Left cardiac atrium (tissue), 4 donors: Measurements from ENCODE around the gene SMIM13. TPM values are rescaled to one million over a fixed set of nuclear protein-coding genes. Genes with fewer than 3 reads are reported as not detected.
A peak's percentile ranks its signal among the peaks of the same experiment; 100 is the strongest.

Source experiments
- ATAC-seq, 2 donors: fragments of 200-7000 bp; cut with Tn5 transposase; one replicate each; pipeline ENCODE4 v1.9.1; 2020; ENCODE audit warnings: mild to moderate bottlenecking in 2 of 2, moderate library complexity in 2 of 2
- DNase-seq: peaks from one replicate; pipeline ENCODE4 v3.0.0-alpha.2; 2020
- intact Hi-C, 2 donors: fragments of 100-400 bp; cut with DNase I; formaldehyde crosslinking; loops; one replicate each; pipeline versions ENCODE4 v1.14.1 to v1.15.1; 2022 to 2023
- total RNA-seq, 2 donors: library from RNA; stranded (reverse); fragmentation: NEBNext Ultra II Directional; extraction: Animal tissue kit (Norgen Biotek cat#: 25700); gene quantifications; one replicate each; pipeline ENCODE4 v1.2.1, GENCODE V29; 2021
- donor health status: DM: no; HTN: yes; CAD: no.
- donor health status: DM: no; HTN: yes; CAD: no; lungs with severe emphysema.
- donor health status: DM: yes; HTN: yes; CAD: no.
- donor health status: Dilated cardiomyopathy.

Gene SMIM13
- total RNA-seq, 2 donors from 2014 or later: 10.9 to 11.3 TPM

DNA sequence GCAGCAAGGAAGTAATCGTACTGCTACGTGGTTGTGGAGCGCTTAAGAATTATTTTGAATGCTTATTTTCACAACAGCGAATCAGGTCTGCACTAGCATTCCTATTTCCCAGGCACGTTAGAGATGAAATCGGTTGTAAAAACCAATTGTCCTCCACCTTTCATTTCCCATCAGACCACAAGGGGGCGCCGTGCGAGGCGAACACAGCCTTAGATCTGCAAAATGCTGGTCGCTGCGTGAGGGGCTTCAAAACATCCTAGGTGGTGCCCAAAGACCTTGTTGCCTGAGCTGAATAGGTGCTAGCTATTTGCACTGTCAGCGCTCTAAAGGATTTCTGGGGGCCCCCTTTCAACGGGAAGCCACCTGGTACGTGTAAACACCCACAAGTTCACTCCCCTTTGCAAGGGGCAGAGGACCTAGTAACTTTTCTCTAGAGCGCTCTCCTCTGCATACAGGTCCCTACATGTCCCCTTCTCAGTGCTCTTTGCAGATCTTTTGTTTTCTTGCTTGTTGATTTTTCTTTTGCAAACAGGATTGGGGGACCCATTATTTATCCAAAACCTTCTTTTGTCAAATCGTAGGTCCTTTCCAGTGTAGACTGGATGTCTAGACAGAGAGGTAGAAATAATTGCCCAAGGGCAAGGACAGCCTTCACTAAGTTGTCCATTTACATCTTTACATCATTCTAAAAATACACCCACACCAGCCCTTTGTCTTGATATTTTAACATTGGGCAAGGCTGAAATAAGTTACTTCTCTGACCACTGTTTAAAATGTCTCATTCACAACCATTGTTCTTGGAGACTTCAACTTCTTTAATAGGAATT, 79.1 kb downstream of the SMIM13 start:
- DNase-seq (peak; percentile 76), ATAC-seq (peak; percentile 65 to 67)
- intact Hi-C loops: loop anchor here (5.0 to 10.0 kb wide), 2 partner anchors 60 to 322 kb away; partner anchors contain the start of gene NEDD9 (in 1 of the 2)

- intact Hi-C loops: loop anchor here (5.0 to 10.0 kb wide), 2 partner anchors 58 to 321 kb away; partner anchors contain the start of gene NEDD9 (in 1 of the 2)
- no peak for DNase-seq
Observed at GRCh38 chr6:11174242-11174611, 80.6 kb downstream of the SMIM13 start.

DNA sequence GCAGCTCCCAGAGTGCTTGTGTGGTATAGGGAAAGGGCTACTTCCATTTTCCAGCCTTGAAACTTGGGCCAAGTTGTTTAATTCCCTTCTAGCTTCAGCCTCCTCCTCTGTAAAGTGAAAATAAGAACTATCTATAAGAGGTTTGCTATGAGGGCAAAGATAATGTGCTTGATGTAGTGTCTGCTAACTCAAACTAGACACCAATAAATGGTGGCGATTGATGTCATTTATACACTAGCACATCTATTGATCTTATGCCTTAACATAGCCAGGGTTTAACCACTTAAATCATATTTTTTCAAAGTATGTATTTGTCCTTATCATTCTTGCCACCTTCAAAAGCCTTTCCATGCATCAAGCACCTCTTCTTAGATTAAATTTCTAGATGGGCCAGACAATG, 83.6 kb downstream of the SMIM13 start:
- DNase-seq (no peak), ATAC-seq (no peak)
- intact Hi-C loops: loop anchor here (10.0 kb wide), 1 partner anchor 318 kb away; no protein-coding TSS in a partner anchor

More at GRCh38 chr6:11174242-11174611, 80.6 kb downstream of the SMIM13 start:
- ATAC-seq: peak in 1 of 2 donors; percentile 71

- intact Hi-C loops: loop anchor here (10.0 kb wide), 1 partner anchor 316 kb away; no protein-coding TSS in a partner anchor
Observed at GRCh38 chr6:11179088-11179418, 85.4 kb downstream of the SMIM13 start.

DNA sequence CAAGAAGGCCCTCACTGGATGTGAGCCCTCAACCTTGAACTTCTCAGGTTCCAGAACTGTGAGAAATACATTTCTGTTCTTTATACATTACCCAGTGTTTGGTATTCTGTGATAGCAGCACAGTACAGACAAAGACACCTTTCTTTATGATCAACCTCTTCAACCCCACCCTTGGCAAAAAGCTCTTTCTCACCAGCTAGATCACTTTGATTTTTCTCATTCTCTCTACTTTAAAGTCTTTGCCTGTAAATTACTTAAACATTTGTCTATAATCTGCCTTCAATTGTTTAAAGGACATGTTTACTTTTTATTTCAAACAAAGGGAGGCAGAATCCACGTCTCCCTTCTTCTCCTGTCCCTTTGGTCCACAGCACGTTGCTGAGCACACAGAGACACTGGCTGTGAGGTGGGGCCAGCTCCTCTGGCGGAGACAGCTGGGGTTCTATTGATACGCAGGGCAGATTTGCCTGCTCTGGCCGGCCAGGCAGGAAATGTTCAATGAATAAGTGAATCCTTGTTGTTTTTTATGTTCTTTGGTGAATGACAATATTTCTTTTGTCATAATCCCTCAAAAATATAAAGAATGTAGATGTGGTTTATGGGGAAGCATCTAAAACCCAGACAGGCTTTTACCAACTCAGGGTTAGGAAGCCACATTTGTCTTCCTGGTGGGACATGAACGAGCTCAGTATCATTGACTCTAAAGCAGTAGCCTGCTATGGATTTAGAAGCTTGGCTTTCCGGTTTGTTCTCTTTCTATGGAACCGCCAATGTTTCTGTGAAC, 86.0 kb downstream of the SMIM13 start:
- ATAC-seq (no peak), DNase-seq (no peak)
- intact Hi-C loops: loop anchor here (10.0 kb wide), 1 partner anchor 315 kb away; no protein-coding TSS in a partner anchor

More at GRCh38 chr6:11179088-11179418, 85.4 kb downstream of the SMIM13 start:
- no peak for ATAC-seq
- DNase-seq: no peak

- DNase-seq (no peak), ATAC-seq (no peak)
- intact Hi-C loops: no loop called here
Observed at GRCh38 chr6:11181478-11182136, 88.0 kb downstream of the SMIM13 start.

- intact Hi-C loops: no loop called here
- ATAC-seq (no peak), DNase-seq (no peak)
Observed at GRCh38 chr6:11183761-11184362, 90.2 kb downstream of the SMIM13 start.

DNA sequence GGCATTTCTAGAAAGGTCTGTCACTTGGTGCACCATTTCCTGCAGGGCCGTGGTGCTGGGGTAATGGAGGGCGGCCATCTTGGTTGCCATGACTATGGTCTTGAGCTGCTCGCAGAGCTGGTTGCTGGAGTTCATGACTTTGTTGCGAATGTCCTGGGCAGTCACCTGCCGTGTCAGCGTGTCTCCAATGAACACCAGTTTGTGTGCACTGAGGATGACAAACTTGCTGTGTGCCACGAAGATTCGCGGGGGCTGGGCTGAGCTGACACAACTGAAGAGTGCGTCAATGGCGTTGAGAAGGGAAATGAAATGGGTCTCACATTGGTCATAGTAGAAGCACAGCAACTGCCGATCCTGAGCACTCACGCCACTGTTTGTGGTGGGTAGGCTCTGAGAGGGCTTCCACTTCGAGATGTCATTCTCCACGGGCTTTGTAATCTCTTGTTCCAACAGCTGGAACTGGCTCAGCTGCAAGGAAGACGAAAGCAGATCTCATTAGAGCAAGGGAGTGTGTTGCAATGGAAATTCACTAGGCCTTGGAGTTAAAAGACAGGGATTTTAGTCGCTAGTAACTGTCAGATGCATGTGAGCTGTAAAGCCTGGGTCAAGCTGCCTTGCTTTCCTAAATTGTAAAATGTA, 91.7 kb downstream of the SMIM13 start:
- ATAC-seq (no peak), DNase-seq (no peak)
- intact Hi-C loops: no loop called here

DNA sequence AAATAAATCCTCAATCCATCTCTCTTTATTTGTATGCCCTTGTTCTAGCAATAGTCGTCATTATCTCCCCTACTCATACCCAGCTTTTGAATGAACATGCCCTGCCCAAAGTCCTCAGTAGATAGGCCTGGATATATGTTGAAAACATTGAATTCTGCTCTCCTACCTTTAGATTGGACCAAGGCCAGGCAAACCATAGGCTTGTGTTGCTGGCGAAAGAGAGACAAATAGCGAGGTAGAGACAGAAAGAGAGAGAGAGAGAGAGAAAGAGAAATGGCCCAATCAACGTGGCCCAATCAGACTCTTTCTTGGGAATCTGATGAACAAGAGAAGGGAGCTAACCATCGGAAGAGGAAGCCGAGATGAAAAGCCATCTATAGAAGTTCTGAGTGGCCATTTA, 93.7 kb downstream of the SMIM13 start:
- ATAC-seq (no peak), DNase-seq (no peak)
- intact Hi-C loops: no loop called here

Other genes with a start within 250 kb of the SMIM13 start
- not detected for gene GCM2, start 211.8 kb upstream of the SMIM13 start, total RNA-seq
- gene SYCP2L, start 206.8 kb upstream of the SMIM13 start, total RNA-seq: under 1 TPM; 0.59 to 0.73 TPM
- 1 to 10 TPM; 1.2 to 2.3 TPM for gene ELOVL2, start 49.5 kb upstream of the SMIM13 start, total RNA-seq
- gene ERVFRD-1, start 17.9 kb downstream of the SMIM13 start, total RNA-seq: under 1 TPM in 1 of 2 donors, not detected in 1; 0.09 TPM
- 10 to 100 TPM; 34.0 to 42.9 TPM for gene NEDD9, start 138.8 kb downstream of the SMIM13 start, total RNA-seq